ENCODE measurements around the gene AK5.

- TF ChIP-seq CTCF (IDR thresholded peaks at IDR 0.05) (no peak), POLR2AphosphoS5 (IDR thresholded peaks at IDR 0.05; ENCODE audit: low read depth, low read length) (no peak)
Observed at GRCh38 chr1:77395051-77395450, 113.2 kb downstream of the AK5 start.
